Adrenal gland (tissue), 5 donors: ENCODE data around the gene HEATR5A.

ENCODE experiments used
- POLR2A ChIP-seq, 2 donors: fragments of 450-650 bp; IDR thresholded peaks; one replicate each; pipeline ENCODE4 v1.6.1; 2017; ENCODE audit warnings: antibody characterized with exemption in 2 of 2, mild to moderate bottlenecking in 2 of 2, moderate library complexity in 1 of 2
- TF ChIP-seq, protein P1 (sequence below), 6 experiments: fragments of 450-650 bp in 4 of 6; fragments of 200-600 bp in 2 of 6; sonication (generic) in 1 of 6; IDR thresholded peaks; 1 replicate in 5 of 6; 2 replicates in 1 of 6; pipeline versions ENCODE4 v1.5.1 to v1.8.0; 2016 to 2021; ENCODE audit warnings: antibody characterized with exemption in 6 of 6, mild to moderate bottlenecking in 2 of 6, moderate library complexity in 1 of 6
- donor health status: DM: no; HTN: no; CAD: no.

- TF ChIP-seq POLR2A (IDR thresholded peaks at IDR 0.05) = no peak
- TF ChIP-seq, protein P1, sequence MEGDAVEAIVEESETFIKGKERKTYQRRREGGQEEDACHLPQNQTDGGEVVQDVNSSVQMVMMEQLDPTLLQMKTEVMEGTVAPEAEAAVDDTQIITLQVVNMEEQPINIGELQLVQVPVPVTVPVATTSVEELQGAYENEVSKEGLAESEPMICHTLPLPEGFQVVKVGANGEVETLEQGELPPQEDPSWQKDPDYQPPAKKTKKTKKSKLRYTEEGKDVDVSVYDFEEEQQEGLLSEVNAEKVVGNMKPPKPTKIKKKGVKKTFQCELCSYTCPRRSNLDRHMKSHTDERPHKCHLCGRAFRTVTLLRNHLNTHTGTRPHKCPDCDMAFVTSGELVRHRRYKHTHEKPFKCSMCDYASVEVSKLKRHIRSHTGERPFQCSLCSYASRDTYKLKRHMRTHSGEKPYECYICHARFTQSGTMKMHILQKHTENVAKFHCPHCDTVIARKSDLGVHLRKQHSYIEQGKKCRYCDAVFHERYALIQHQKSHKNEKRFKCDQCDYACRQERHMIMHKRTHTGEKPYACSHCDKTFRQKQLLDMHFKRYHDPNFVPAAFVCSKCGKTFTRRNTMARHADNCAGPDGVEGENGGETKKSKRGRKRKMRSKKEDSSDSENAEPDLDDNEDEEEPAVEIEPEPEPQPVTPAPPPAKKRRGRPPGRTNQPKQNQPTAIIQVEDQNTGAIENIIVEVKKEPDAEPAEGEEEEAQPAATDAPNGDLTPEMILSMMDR (IDR thresholded peaks at IDR 0.05) = no peak
Measured at GRCh38 chr14:31391473-31391872, 28.9 kb downstream of the HEATR5A start.
